PFSK-1 (cell line): ENCODE measurements around the gene KIAA0825.

Experiments
- FOXP2 ChIP-seq: optimal IDR thresholded peaks from 2 replicates; pipeline ENCODE3; 2011; ENCODE audit warnings: borderline replicate concordance, control low read depth, inconsistent platforms; ENCODE audit not compliant: insufficient read depth; ENCODE audit errors: extremely low read length, extremely low read depth
- POLR2AphosphoS5 ChIP-seq: IDR thresholded peaks from 2 replicates; pipeline ENCODE4 v1.6.1; 2012; ENCODE audit warnings: low read depth, mild to moderate bottlenecking, control low read depth, low read length, moderate library complexity
- SIN3A ChIP-seq: IDR thresholded peaks from 2 replicates; pipeline ENCODE4 v1.6.1; 2012; ENCODE audit warnings: mild to moderate bottlenecking, low read length, moderate library complexity, borderline replicate concordance; ENCODE audit not compliant: insufficient read depth
- TAF1 ChIP-seq: IDR thresholded peaks from 2 replicates; pipeline ENCODE4 v1.6.1; 2012; ENCODE audit warnings: low read length, control low read depth, borderline replicate concordance; ENCODE audit not compliant: insufficient read depth
- TF ChIP-seq, protein P1 (sequence below), 2 experiments: IDR thresholded peaks; 2 replicates each; pipeline versions ENCODE4 v1.6.1 to v1.8.0; 2011 to 2012; ENCODE audit warnings: low read depth in 2 of 2, low read length in 2 of 2, control low read depth in 1 of 2, inconsistent platforms in 1 of 2, mild to moderate bottlenecking in 1 of 2, moderate library complexity in 1 of 2; ENCODE audit not compliant: insufficient read depth in 1 of 2

GRCh38 chr5:94615862-94616261 lies 2.5 kb downstream of the KIAA0825 start:
- TF ChIP-seq, protein P1, sequence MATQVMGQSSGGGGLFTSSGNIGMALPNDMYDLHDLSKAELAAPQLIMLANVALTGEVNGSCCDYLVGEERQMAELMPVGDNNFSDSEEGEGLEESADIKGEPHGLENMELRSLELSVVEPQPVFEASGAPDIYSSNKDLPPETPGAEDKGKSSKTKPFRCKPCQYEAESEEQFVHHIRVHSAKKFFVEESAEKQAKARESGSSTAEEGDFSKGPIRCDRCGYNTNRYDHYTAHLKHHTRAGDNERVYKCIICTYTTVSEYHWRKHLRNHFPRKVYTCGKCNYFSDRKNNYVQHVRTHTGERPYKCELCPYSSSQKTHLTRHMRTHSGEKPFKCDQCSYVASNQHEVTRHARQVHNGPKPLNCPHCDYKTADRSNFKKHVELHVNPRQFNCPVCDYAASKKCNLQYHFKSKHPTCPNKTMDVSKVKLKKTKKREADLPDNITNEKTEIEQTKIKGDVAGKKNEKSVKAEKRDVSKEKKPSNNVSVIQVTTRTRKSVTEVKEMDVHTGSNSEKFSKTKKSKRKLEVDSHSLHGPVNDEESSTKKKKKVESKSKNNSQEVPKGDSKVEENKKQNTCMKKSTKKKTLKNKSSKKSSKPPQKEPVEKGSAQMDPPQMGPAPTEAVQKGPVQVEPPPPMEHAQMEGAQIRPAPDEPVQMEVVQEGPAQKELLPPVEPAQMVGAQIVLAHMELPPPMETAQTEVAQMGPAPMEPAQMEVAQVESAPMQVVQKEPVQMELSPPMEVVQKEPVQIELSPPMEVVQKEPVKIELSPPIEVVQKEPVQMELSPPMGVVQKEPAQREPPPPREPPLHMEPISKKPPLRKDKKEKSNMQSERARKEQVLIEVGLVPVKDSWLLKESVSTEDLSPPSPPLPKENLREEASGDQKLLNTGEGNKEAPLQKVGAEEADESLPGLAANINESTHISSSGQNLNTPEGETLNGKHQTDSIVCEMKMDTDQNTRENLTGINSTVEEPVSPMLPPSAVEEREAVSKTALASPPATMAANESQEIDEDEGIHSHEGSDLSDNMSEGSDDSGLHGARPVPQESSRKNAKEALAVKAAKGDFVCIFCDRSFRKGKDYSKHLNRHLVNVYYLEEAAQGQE (IDR thresholded peaks at IDR 0.05; ENCODE audit: insufficient read depth in 1 of 2, low read depth in 2 of 2, low read length in 2 of 2) = no peak
- no peak for TF ChIP-seq SIN3A
- no peak for TF ChIP-seq TAF1
- no peak for TF ChIP-seq POLR2AphosphoS5
- no peak for TF ChIP-seq FOXP2
